Small intestine (tissue), 7 donors: ENCODE data around the gene ERF. TPM values are rescaled to one million over a fixed set of nuclear protein-coding genes. Genes with fewer than 3 reads are reported as not detected.

ENCODE experiments used
- DNase-seq, 2 donors: peaks; one replicate each; pipeline versions ENCODE4 v3.0.0 to v3.0.0-alpha.2; 2013
- FAIRE-seq: peaks from 2 replicates; lab custom pipeline; 2012; peaks lifted over from hg19 to GRCh38; lab: Jason Lieb, UNC
- H3K27ac ChIP-seq, 3 donors: one replicate each; pipeline ENCODE4 v1.5.1; 2013; ENCODE audit warnings: low read length in 2 of 3, mild to moderate bottlenecking in 2 of 3, control low read depth in 1 of 3, inconsistent platforms in 1 of 3, low read depth in 1 of 3, moderate library complexity in 1 of 3
- H3K27me3 ChIP-seq, 3 donors: one replicate each; pipeline ENCODE4 v1.6.1; 2013; ENCODE audit warnings: low read length in 3 of 3, inconsistent platforms in 1 of 3; ENCODE audit not compliant: control insufficient read depth in 3 of 3, insufficient read depth in 3 of 3
- H3K36me3 ChIP-seq, 3 donors: one replicate each; pipeline ENCODE4 v1.6.1; 2013; ENCODE audit warnings: low read length in 3 of 3, inconsistent platforms in 1 of 3, low read depth in 1 of 3, mild to moderate bottlenecking in 1 of 3, moderate library complexity in 1 of 3; ENCODE audit not compliant: control insufficient read depth in 3 of 3, insufficient read depth in 2 of 3
- H3K4me1 ChIP-seq, 3 donors: one replicate each; pipeline ENCODE4 v1.6.1; 2013; ENCODE audit warnings: low read length in 2 of 3, inconsistent platforms in 1 of 3, low read depth in 1 of 3, mild to moderate bottlenecking in 1 of 3, moderate library complexity in 1 of 3; ENCODE audit not compliant: control insufficient read depth in 3 of 3, insufficient read depth in 2 of 3
- H3K4me3 ChIP-seq, 3 donors: one replicate each; pipeline ENCODE4 v1.5.1; 2013; ENCODE audit warnings: low read length in 3 of 3, control low read depth in 1 of 3, inconsistent platforms in 1 of 3, low read depth in 1 of 3, mild to moderate bottlenecking in 1 of 3, moderate library complexity in 1 of 3
- H3K9me3 ChIP-seq, 2 donors: one replicate each; pipeline ENCODE4 v1.6.1; 2013; ENCODE audit warnings: low read depth in 1 of 2, low read length in 1 of 2; ENCODE audit not compliant: control insufficient read depth in 2 of 2, insufficient read depth in 1 of 2
- WGBS, 3 donors: extraction: QIAGEN DNeasy Blood & Tissue Kit; methylation state at CpG; one replicate each; pipeline ENCODE4 v1.1.7; 2013; 5-methylcytosine and 5-hydroxymethylcytosine counted together
- polyA plus RNA-seq, 4 donors: library from polyadenylated mRNA; stranded (reverse) in 3 of 4; unstranded in 1 of 4; fragments of 200-250 nt in 3 of 4; fragments of 120-200 nt in 1 of 4; gene quantifications; one replicate each; pipeline versions ENCODE4 v1.2.1 to v1.2.3, GENCODE V29; 2013
- donor health status: healthy with polysubstance abuse.
- donor health status: control.
- donor health status: control.
- donor health status: Bipolar disorder and iron deficiency.
- donor health status: healthy.

ERF gene
- polyA plus RNA-seq, 4 donors, result 28.6 to 60.7 (median 41.7) TPM

DNA sequence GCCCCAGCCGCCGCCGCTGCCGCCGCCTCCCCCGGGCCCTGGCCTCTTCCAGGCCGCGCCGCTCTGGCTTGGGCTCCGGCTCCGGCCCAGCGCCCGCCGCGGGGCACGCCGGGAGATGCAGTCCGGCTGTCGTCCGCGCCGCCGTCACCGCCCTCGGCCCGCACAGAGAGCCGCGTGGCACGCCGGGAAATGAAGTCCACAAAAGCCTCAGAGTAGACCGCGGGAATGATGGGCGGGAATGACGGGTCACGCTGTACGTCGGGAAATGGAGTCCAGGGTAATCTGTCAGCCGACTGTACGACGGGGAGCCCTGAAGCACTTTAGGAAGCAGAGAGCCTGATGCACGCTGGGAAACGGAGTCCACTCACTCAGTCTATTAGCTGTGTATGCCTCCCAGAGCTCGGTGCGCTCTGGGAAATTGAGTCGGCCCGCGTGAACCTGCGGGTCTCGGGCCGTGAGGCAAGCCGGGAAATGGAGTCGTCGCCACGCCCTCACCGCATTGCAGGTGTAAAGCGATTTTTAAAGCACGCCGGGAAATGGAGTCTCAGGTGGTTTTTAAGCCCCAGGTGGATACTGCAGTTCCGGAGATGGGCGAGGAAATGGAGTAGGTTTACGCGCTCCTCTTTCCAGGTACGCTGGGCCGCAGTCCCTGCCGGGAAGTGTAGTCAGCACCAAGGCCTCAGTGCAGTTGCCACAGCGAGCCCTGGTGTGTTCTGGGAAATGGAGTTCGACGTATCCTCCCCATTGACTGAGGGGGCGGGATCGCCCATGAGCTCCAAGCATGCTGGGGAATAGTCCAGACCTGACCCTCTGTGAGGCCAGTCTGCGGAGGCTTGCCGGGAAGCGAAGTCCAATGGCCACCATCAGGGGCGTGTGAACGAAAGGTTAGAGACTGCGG lies 12.2 kb downstream of the ERF start, which contains the start of gene GSK3A:
Gene GSK3A (minus strand): TSS at position 91 of the 898 bp plus-strand sequence. CDS start 137 bp downstream, outside the sequence.
- Histone ChIP-seq H3K4me3 (peak within 1 kb of the TSS; percentile 67 to 97 (median 86)), H3K27me3 (no peaks in the 10 kb centered on the region), H3K4me1 (peaks cover 0 to 25% (median 4%) of the 10 kb centered on the region in 3 donors), H3K9me3 (no peaks in the 10 kb centered on the region), H3K36me3 (peaks cover 0 to 39% (median 0%) of the 10 kb centered on the region in 3 donors), H3K27ac (peak within 1 kb of the TSS; percentile 92 to 95 (median 92))
- FAIRE-seq (no peak), DNase-seq (peak; percentile 100)
- 0 to 1% (median 0%) methylated on average over 56 to 76 of the region's 76 CpGs for WGBS, 3 donors

DNA sequence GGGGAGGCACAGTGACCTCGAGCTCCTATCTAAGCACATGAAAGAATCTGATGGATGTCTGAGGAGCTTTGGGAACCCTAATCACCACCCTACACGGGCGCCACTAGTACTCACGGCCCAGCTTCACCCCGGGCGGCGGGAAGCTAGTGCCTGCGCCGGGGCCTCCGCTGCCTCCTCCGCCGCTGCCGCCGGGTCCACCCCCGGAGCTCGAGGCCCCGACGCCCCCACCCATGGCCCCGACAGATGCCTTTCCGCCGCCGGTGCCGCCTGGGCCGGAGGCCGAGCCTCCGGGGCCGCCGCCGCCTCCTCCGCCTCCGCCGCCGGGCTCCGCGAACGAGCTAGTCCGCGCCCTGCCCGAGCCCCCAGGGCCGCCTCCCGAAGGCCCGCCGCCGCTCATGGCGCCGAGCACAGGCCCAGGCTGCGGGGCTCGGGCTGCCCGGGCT lies 12.8 kb downstream of the ERF start:
- peak overlapping the region; percentile 75 to 92 (median 92) for H3K27ac ChIP-seq
- H3K4me1 ChIP-seq, result peaks cover 0 to 25% (median 4%) of the 10 kb centered on the region in 3 donors
- H3K4me3 ChIP-seq, result peak overlapping the region; percentile 67 to 97 (median 82)
- no peaks in the 10 kb centered on the region for H3K27me3 ChIP-seq
- WGBS, 3 donors, result 0 to 1% (median 1%) methylated on average over 28 to 49 of the region's 49 CpGs
- FAIRE-seq (no peak), DNase-seq (no peak)
- H3K36me3 ChIP-seq, result peaks cover 0 to 37% (median 0%) of the 10 kb centered on the region in 3 donors
- H3K9me3 ChIP-seq, result no peaks in the 10 kb centered on the region

DNA sequence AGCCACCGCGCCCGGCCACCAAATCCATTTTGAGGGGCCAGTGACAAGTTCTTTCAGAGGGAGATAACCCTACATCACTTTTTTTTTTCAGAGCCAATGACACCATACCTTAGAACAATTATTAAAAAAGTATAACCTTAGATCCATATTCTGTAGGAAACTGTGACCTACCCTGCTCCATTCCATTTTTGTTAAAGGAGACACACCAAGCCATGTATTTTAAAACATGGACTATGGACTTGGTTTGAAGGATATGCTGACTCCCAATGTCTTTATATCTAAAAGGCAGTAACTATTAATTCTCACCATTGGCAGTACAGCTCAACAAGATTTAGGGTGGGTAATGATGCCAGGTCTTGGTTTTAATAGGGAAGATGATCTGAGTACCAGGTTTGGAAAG lies 13.6 kb downstream of the ERF start:
- peak overlapping the region in 1 of 3 donors; percentile 75 for H3K27ac ChIP-seq
- peaks cover 2 to 37% (median 4%) of the 10 kb centered on the region in 3 donors for H3K36me3 ChIP-seq
- peak in 1 of 2 donors; percentile 31 for DNase-seq
- H3K9me3 ChIP-seq, result no peaks in the 10 kb centered on the region
- H3K4me3 ChIP-seq, result peak overlapping the region in 2 of 3 donors; percentile 82 to 97
- H3K27me3 ChIP-seq, result no peaks in the 10 kb centered on the region
- FAIRE-seq, result no peak
- H3K4me1 ChIP-seq, result peaks cover 0 to 25% (median 4%) of the 10 kb centered on the region in 3 donors
- WGBS, 3 donors, result 98 to 100% (median 99%) methylated on average over 3 of the region's 3 CpGs

DNA sequence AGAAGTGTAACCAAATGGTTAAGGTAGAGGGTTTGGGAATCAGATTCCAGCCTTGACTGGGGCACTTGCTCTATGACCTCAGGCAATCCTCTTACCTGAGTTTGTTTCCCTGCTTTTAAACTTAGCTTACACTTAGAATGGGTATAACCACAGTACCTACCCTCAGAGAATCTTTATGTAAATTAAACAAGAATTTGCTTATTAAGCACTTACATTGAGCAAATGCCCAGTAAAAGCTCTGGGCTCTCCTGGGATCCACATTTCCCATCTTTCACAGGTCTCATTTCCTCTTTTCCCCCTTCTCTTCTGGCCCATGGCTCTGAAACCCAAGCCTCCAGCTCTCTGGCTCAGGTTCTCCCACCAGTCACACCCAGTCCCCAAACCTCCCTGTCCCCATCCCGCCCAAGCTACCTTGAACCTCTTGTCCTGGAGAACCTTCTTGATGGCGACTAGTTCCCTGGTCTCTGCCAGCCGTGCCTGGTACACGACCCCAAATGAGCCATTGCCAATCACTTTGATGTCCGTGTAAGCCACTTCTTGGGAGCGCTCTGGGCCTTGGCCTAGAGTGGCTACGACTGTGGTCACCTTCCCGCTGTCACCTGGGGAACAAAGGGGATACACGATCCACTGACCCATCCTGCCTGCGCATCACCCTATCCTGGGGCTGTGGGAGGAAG lies 15.2 kb downstream of the ERF start:
- DNase-seq (no peak), FAIRE-seq (no peak)
- H3K4me3 ChIP-seq, result no peak overlapping the region
- H3K27ac ChIP-seq, result peak overlapping the region in 1 of 3 donors; percentile 6
- H3K4me1 ChIP-seq, result peaks cover 3 to 21% (median 4%) of the 10 kb centered on the region in 3 donors
- H3K9me3 ChIP-seq, result no peaks in the 10 kb centered on the region
- 91 to 92% (median 92%) methylated on average over 10 of the region's 10 CpGs for WGBS, 3 donors
- peaks cover 8 to 52% (median 11%) of the 10 kb centered on the region in 3 donors for H3K36me3 ChIP-seq
- no peaks in the 10 kb centered on the region for H3K27me3 ChIP-seq

DNA sequence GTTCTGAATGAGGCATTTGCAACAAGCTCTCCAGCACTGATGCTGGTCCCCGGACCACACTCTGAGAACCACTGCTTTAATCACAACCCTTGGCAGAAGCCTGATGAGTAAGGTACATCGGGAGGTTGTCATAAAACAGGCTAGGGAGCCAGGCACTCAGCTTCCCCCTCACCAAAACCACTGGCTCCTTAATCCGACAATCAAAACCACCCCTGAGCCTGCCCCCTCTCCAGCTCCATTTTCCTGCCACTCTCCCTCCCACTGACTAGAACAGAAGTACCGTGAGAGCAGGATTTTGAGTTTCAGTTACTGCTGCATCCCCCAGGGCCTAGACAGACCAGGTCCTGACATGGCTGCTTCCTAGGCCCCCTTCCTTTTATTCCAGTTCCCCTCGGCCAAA lies 19.7 kb downstream of the ERF start:
- Histone ChIP-seq H3K9me3 (no peaks in the 10 kb centered on the region), H3K27ac (peak overlapping the region in 1 of 3 donors; percentile 54), H3K36me3 (peaks cover 21 to 94% (median 30%) of the 10 kb centered on the region in 3 donors), H3K4me1 (peaks cover 0 to 36% (median 5%) of the 10 kb centered on the region in 3 donors), H3K4me3 (no peak overlapping the region), H3K27me3 (no peaks in the 10 kb centered on the region)
- FAIRE-seq (no peak), DNase-seq (no peak)
- 84 to 95% (median 93%) methylated on average over 5 of the region's 5 CpGs for WGBS, 3 donors

DNA sequence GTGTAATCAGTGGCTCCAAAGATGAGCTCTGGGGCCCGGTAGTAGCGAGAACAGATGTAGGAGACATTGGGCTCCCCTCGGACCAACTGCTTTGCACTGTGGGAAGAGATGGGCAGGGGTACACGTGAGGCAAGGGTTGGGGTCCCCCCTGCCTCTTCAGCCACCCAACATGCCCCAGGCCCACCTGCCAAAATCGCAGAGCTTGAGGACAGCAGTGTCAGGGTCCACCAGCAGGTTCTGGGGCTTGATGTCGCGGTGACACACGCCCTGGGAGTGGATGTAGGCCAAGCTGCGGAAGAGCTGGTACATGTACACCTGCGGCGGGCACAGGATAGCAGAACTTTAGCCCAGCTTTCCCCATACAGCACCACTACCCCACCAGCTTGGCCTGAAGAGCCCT lies 20.6 kb downstream of the ERF start:
- no peak for FAIRE-seq
- 84 to 93% (median 85%) methylated on average over 11 of the region's 11 CpGs for WGBS, 3 donors
- peak overlapping the region; percentile 81 to 95 (median 90) for H3K27ac ChIP-seq
- no peaks in the 10 kb centered on the region for H3K9me3 ChIP-seq
- peaks cover 21 to 95% (median 30%) of the 10 kb centered on the region in 3 donors for H3K36me3 ChIP-seq
- DNase-seq, result no peak
- peak overlapping the region in 1 of 3 donors; percentile 6 for H3K4me3 ChIP-seq
- H3K27me3 ChIP-seq, result no peaks in the 10 kb centered on the region
- H3K4me1 ChIP-seq, result peaks cover 0 to 44% (median 5%) of the 10 kb centered on the region in 3 donors

DNA sequence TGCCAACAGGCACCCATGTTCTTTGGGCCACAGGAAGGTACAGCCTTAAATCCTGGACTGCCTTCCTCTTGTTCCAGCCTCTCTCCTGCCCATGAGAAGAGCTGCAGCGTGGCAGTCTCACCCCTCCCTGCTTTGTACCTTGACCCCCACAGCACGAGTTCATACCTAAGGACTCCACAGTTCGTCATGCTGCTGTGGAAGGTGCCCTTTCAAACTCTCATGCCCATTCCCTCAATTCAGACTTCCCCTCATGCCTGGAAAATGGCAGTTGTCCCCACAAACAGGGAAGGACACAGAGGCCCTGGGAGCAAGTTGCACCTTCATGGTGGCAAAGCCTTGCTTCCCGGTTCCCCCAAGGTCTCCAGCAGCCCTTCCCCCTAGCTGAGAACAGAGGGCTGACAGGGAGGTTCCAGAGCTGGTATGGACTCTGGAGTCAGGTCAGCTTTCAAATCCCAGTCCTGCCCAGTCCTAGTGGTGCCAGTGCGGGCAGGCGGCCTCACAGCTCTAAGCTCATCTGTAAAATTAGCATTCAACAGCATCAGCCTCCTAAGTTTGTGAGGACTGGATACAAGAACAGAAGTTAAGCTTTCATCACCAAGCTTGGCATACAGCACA lies 21.1 kb downstream of the ERF start:
- Histone ChIP-seq H3K27me3 (no peaks in the 10 kb centered on the region), H3K4me3 (peak overlapping the region in 2 of 3 donors; percentile 1 to 6), H3K27ac (peak overlapping the region; percentile 81 to 95 (median 90)), H3K4me1 (peaks cover 0 to 50% (median 5%) of the 10 kb centered on the region in 3 donors), H3K36me3 (peaks cover 23 to 95% (median 30%) of the 10 kb centered on the region in 3 donors), H3K9me3 (no peaks in the 10 kb centered on the region)
- no peak for FAIRE-seq
- peak; percentile 89 to 94 for DNase-seq
- 28 to 69% (median 51%) methylated on average over 6 of the region's 6 CpGs for WGBS, 3 donors
